C4-2B (cell line): Measurements from ENCODE around the gene MAGI2.
"Not testable (repeated sequence)": the region's sequence is repeated elsewhere in the genome, so short reads cannot be mapped to it uniquely, and the experiment has no call there.

Source experiments
- ZFX ChIP-seq: fragments of 450-650 bp; IDR thresholded peaks from 2 replicates; pipeline ENCODE4 v1.6.1; 2017
- TF ChIP-seq, protein P1 (sequence below): fragments of 450-650 bp; conservative IDR thresholded peaks from 2 replicates; pipeline ENCODE4 v1.5.1; 2017; ENCODE audit warnings: mild to moderate bottlenecking

DNA sequence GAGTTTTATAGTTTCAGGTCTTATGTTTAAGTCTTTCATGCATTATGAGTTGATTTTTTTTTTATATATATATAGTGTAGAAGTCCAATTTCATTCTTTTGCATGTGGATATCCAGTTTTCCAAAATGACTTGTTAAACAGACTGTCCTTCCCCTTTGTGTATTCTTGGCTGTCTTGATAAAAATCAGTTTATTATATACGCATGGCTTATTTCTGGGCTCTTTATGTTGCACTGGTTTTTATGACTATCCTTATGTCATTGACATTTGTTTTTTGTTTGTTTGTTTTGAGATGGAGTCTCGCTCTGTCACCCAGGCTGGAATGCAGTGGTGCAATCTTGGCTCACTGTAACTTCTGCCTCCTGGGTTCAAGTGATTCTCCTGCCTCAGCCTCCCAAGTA lies 485.9 kb downstream of the MAGI2 start:
- TF ChIP-seq, protein P1, sequence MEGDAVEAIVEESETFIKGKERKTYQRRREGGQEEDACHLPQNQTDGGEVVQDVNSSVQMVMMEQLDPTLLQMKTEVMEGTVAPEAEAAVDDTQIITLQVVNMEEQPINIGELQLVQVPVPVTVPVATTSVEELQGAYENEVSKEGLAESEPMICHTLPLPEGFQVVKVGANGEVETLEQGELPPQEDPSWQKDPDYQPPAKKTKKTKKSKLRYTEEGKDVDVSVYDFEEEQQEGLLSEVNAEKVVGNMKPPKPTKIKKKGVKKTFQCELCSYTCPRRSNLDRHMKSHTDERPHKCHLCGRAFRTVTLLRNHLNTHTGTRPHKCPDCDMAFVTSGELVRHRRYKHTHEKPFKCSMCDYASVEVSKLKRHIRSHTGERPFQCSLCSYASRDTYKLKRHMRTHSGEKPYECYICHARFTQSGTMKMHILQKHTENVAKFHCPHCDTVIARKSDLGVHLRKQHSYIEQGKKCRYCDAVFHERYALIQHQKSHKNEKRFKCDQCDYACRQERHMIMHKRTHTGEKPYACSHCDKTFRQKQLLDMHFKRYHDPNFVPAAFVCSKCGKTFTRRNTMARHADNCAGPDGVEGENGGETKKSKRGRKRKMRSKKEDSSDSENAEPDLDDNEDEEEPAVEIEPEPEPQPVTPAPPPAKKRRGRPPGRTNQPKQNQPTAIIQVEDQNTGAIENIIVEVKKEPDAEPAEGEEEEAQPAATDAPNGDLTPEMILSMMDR: not testable (repeated sequence)
- TF ChIP-seq ZFX: not testable (repeated sequence)
